GM19372 (cell line): ENCODE measurements around the gene EPHA7.

Experiments used
- ATAC-seq: cut with Tn5 transposase; IDR thresholded peaks from one replicate; pipeline ENCODE4 v1.9.1; 2021; ENCODE audit warnings: mild to moderate bottlenecking, low read depth, moderate library complexity; ENCODE audit not compliant: unreplicated experiment

Gene EPHA7

GRCh38 chr6:93419304-93420162, at the start of gene EPHA7:
EPHA7 (minus strand) TSS chr6:93419559; CDS start chr6:93419341, 218 bp downstream.
- ATAC-seq: peak; percentile 85

- ATAC-seq: no peak
Observed at GRCh38 chr6:93468291-93468690, 48.9 kb upstream of the EPHA7 start.

GRCh38 chr6:93454533-93454932, 35.2 kb upstream of the EPHA7 start:
- ATAC-seq: no peak

GRCh38 chr6:93453956-93454355, 34.6 kb upstream of the EPHA7 start:
- no peak for ATAC-seq

GRCh38 chr6:93447874-93448273, 28.5 kb upstream of the EPHA7 start:
- ATAC-seq: no peak

- no peak for ATAC-seq
Observed at GRCh38 chr6:93437491-93437890, 18.1 kb upstream of the EPHA7 start.

- no peak for ATAC-seq
Observed at GRCh38 chr6:93433592-93433991, 14.2 kb upstream of the EPHA7 start.

- ATAC-seq: no peak
Observed at GRCh38 chr6:93424303-93425064, 5.1 kb upstream of the EPHA7 start.

- peak; percentile 35 for ATAC-seq
Observed at GRCh38 chr6:93423542-93423941, 4.2 kb upstream of the EPHA7 start.

- no peak for ATAC-seq
Observed at GRCh38 chr6:93420163-93420795, 920 bp upstream of the EPHA7 start.

GRCh38 chr6:93418408-93419303, 703 bp downstream of the EPHA7 start:
- no peak for ATAC-seq

GRCh38 chr6:93418033-93418407, 1.3 kb downstream of the EPHA7 start:
- ATAC-seq: no peak

GRCh38 chr6:93417421-93418013, 1.8 kb downstream of the EPHA7 start:
- ATAC-seq: no peak

GRCh38 chr6:93416571-93417420, 2.6 kb downstream of the EPHA7 start:
- no peak for ATAC-seq

- no peak for ATAC-seq
Observed at GRCh38 chr6:93413190-93413589, 6.2 kb downstream of the EPHA7 start.

- ATAC-seq: no peak
Observed at GRCh38 chr6:93412452-93412851, 6.9 kb downstream of the EPHA7 start.

GRCh38 chr6:93407186-93407585, 12.2 kb downstream of the EPHA7 start:
- ATAC-seq: no peak

GRCh38 chr6:93403390-93403789, 16.0 kb downstream of the EPHA7 start:
- ATAC-seq: no peak

- ATAC-seq: no peak
Observed at GRCh38 chr6:93398723-93399122, 20.6 kb downstream of the EPHA7 start.
